HL-60 (cell line): ENCODE data around the gene CALN1.

Experiments
- DNase-seq, 2 experiments: peaks; one replicate each; pipeline ENCODE4 v3.0.0-alpha.2; 2010 to 2020; ENCODE audit warnings: low read depth in 1 of 2, low spot score in 1 of 2
- H3K27ac ChIP-seq: fragments of 250-450 bp; sonication (Bioruptor Pico); replicated peaks from 2 replicates; pipeline ENCODE4 v1.5.1; 2020; ENCODE audit warnings: mild to moderate bottlenecking, moderate library complexity
- H3K27me3 ChIP-seq: fragments of 250-450 bp; sonication (Bioruptor Pico); 2 replicates; pipeline ENCODE4 v1.5.1; 2021; ENCODE audit warnings: mild to moderate bottlenecking, moderate library complexity; ENCODE audit not compliant: insufficient read depth, poor library complexity, severe bottlenecking
- H3K4me3 ChIP-seq: replicated peaks from 2 replicates; pipeline ENCODE4 v1.5.1; 2011; ENCODE audit warnings: mild to moderate bottlenecking, control low read depth, low read length; ENCODE audit not compliant: insufficient read depth
- CTCF ChIP-seq: IDR thresholded peaks from one replicate; pipeline ENCODE4 v1.5.1; 2011; ENCODE audit warnings: low read length, control low read depth, inconsistent platforms; ENCODE audit not compliant: insufficient read depth
- GABPA ChIP-seq: IDR thresholded peaks from 2 replicates; pipeline ENCODE4 v1.6.1; 2012; ENCODE audit warnings: low read depth
- POLR2AphosphoS5 ChIP-seq: IDR thresholded peaks from 2 replicates; pipeline ENCODE4 v1.6.1; 2012; ENCODE audit warnings: low read depth
- REST ChIP-seq: IDR thresholded peaks from 2 replicates; pipeline ENCODE4 v1.6.1; 2012; ENCODE audit warnings: low read depth; ENCODE audit not compliant: insufficient replicate concordance
- SPI1 ChIP-seq: IDR thresholded peaks from 2 replicates; pipeline ENCODE4 v1.6.1; 2012; ENCODE audit warnings: low read depth, mild to moderate bottlenecking, borderline replicate concordance

The CALN1 gene

GRCh38 chr7:72187179-72187578 lies 225.0 kb downstream of the CALN1 start:
- Histone ChIP-seq H3K27ac (no peak overlapping the region), H3K27me3 (no peaks in the 10 kb centered on the region), H3K4me3 (no peak overlapping the region)
- TF ChIP-seq POLR2AphosphoS5, result no peak
- no peak for TF ChIP-seq CTCF
- DNase-seq, result no peak

GRCh38 chr7:72183835-72184234 lies 228.3 kb downstream of the CALN1 start:
- no peak for TF ChIP-seq CTCF
- Histone ChIP-seq H3K27me3 (no peaks in the 10 kb centered on the region), H3K4me3 (no peak overlapping the region), H3K27ac (no peak overlapping the region)
- DNase-seq, result no peak

GRCh38 chr7:72182036-72182435 lies 230.1 kb downstream of the CALN1 start:
- Histone ChIP-seq H3K27ac (no peak overlapping the region), H3K27me3 (no peaks in the 10 kb centered on the region), H3K4me3 (no peak overlapping the region)
- DNase-seq, result no peak
- TF ChIP-seq REST (no peak), SPI1 (no peak), POLR2AphosphoS5 (no peak), CTCF (no peak), GABPA (no peak)

GRCh38 chr7:72176875-72177274 lies 235.3 kb downstream of the CALN1 start:
- TF ChIP-seq POLR2AphosphoS5 (no peak), CTCF (no peak), REST (no peak), SPI1 (no peak), GABPA (no peak)
- Histone ChIP-seq H3K27ac (no peak overlapping the region), H3K27me3 (no peaks in the 10 kb centered on the region), H3K4me3 (no peak overlapping the region)
- no peak for DNase-seq
